ENCODE measurements around the gene RAD51. TPM values are rescaled to one million over a fixed set of nuclear protein-coding genes. Genes with fewer than 3 reads are reported as not detected.

RAD51 gene
- total RNA-seq, 4 donors from 2014 or later: 0.64 to 2.2 (median 1.1) TPM

DNA sequence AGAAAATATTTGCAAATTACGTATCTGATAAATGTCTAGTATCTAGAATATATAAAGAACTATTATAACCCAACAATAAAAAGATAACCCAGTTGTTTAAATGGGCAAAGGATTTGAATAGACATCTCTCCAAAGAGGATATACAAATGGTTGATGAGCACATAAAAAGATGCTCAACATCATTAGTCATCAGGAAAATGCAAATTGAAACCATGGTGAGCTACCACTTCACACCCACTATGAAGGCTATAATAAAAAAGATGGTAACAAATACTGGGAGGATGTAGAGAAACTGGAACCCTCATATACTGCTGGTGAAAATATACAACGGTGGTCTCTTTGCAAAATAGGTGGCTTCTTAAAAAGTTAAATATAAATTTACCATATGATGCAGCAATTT is 28.0 kb downstream of the RAD51 start:
- Histone ChIP-seq H3K4me3 (no peak overlapping the region), H3K4me1 (no peaks in the 10 kb centered on the region), H3K36me3 (no peaks in the 10 kb centered on the region), H3K27ac (no peak overlapping the region), H3K27me3 (no peaks in the 10 kb centered on the region), H3K9me3 (no peaks in the 10 kb centered on the region)
- WGBS: 92% methylated on average over 2 of the region's 2 CpGs
- TF ChIP-seq EP300 (IDR thresholded peaks at IDR 0.05): no peak
- TF ChIP-seq POLR2AphosphoS5 (IDR thresholded peaks at IDR 0.05): no peak
- TF ChIP-seq, protein P1, sequence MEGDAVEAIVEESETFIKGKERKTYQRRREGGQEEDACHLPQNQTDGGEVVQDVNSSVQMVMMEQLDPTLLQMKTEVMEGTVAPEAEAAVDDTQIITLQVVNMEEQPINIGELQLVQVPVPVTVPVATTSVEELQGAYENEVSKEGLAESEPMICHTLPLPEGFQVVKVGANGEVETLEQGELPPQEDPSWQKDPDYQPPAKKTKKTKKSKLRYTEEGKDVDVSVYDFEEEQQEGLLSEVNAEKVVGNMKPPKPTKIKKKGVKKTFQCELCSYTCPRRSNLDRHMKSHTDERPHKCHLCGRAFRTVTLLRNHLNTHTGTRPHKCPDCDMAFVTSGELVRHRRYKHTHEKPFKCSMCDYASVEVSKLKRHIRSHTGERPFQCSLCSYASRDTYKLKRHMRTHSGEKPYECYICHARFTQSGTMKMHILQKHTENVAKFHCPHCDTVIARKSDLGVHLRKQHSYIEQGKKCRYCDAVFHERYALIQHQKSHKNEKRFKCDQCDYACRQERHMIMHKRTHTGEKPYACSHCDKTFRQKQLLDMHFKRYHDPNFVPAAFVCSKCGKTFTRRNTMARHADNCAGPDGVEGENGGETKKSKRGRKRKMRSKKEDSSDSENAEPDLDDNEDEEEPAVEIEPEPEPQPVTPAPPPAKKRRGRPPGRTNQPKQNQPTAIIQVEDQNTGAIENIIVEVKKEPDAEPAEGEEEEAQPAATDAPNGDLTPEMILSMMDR (IDR thresholded peaks at IDR 0.05): no peak
- no peak for TF ChIP-seq POLR2A (IDR thresholded peaks at IDR 0.05)
- no peak for DNase-seq (ENCODE audit: low spot score in 2 of 2)

DNA sequence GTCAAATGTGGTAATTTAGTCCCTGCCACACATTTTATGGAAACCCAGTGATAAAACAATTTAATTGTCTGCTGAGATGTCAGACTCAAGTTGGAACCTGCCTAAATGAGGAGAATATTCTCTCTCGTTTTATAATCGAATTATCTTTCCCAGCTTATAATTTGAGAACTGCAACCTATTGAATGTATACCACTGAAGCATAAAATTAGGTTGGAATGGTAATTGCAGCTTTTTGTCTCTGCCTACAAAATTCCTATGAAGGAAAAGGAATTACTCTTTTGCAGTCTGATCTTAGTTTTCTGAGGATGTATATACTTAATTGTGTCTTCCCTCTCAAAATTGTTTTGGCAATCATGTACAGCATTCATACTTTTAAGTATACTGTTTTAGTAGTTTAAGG is 28.9 kb downstream of the RAD51 start:
- Histone ChIP-seq H3K9me3 (no peaks in the 10 kb centered on the region), H3K36me3 (no peaks in the 10 kb centered on the region), H3K27me3 (no peaks in the 10 kb centered on the region), H3K4me3 (no peak overlapping the region), H3K27ac (no peak overlapping the region), H3K4me1 (no peaks in the 10 kb centered on the region)
- TF ChIP-seq POLR2AphosphoS5 (IDR thresholded peaks at IDR 0.05) (no peak), EP300 (IDR thresholded peaks at IDR 0.05) (no peak), POLR2A (IDR thresholded peaks at IDR 0.05) (no peak)
- TF ChIP-seq, protein P1 (IDR thresholded peaks at IDR 0.05): no peak
- no peak for DNase-seq (ENCODE audit: low spot score in 2 of 2)
- 56% methylated on average over 2 of the region's 2 CpGs for WGBS

DNA sequence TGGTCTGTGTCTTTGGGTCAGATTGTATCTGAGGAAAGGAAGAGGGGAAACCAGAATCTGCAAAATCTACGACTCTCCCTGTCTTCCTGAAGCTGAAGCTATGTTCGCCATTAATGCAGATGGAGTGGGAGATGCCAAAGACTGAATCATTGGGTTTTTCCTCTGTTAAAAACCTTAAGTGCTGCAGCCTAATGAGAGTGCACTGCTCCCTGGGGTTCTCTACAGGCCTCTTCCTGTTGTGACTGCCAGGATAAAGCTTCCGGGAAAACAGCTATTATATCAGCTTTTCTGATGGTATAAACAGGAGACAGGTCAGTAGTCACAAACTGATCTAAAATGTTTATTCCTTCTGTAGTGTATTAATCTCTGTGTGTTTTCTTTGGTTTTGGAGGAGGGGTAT is 36.1 kb downstream of the RAD51 start:
- no peak overlapping the region for H3K27ac ChIP-seq
- H3K9me3 ChIP-seq: no peaks in the 10 kb centered on the region
- H3K27me3 ChIP-seq: no peaks in the 10 kb centered on the region
- WGBS: 82% methylated on average over 3 of the region's 3 CpGs
- TF ChIP-seq EP300 (IDR thresholded peaks at IDR 0.05) (no peak), POLR2AphosphoS5 (IDR thresholded peaks at IDR 0.05) (no peak), POLR2A (IDR thresholded peaks at IDR 0.05) (no peak)
- TF ChIP-seq, protein P1 (IDR thresholded peaks at IDR 0.05): no peak
- no peak for DNase-seq (ENCODE audit: low spot score in 2 of 2)
- peaks cover 47% of the 10 kb centered on the region for H3K36me3 ChIP-seq
- H3K4me1 ChIP-seq: no peaks in the 10 kb centered on the region
- no peak overlapping the region for H3K4me3 ChIP-seq

DNA sequence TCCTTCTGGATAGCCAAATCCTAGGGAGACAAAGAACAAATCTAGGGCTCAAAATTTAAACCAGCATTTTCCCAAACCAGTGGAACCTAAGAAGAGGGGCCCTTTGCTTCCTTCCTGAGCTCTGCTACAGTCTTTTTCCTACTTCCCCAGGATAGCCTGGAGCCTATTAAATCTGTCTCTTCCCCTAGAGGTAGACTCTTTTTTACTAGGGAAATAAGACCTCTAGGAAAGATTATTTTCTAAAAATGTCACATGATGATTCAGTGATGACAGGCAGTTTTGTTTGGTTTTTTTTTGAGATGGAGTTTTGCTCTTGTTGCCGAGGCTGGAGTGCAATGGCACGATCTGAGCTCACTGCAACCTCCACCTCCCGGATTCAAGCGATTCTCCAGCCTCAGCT is 41.6 kb downstream of the RAD51 start:
- 91% methylated on average over 4 of the region's 4 CpGs for WGBS

DNA sequence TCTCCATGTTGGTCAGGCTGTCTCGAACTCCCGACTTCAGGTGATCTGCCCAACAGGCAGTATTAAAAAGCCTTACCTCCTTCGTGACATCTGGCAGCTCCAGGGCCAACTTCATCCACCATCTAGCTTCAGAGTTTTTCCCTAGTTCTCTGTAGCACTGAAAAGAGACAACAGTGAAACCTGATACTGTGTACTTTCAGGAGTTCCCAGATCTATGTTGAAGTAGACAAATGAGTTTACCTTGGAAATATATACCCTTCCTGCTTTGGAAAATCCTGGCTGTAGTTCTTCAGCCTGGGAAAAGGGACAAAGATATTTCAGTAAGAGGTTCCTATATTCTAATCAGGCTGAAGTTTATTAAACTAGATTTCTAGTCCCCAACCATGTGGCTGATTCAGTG is 42.1 kb downstream of the RAD51 start:
- Histone ChIP-seq H3K36me3 (peaks cover 96% of the 10 kb centered on the region), H3K27me3 (no peaks in the 10 kb centered on the region), H3K27ac (no peak overlapping the region), H3K9me3 (no peaks in the 10 kb centered on the region), H3K4me3 (no peak overlapping the region), H3K4me1 (no peaks in the 10 kb centered on the region)
- no peak for TF ChIP-seq POLR2AphosphoS5 (IDR thresholded peaks at IDR 0.05)
- TF ChIP-seq POLR2A (IDR thresholded peaks at IDR 0.05): no peak
- no peak for TF ChIP-seq EP300 (IDR thresholded peaks at IDR 0.05)
- TF ChIP-seq, protein P1 (IDR thresholded peaks at IDR 0.05): no peak
- no peak for DNase-seq (ENCODE audit: low spot score in 2 of 2)
- WGBS: 96% methylated on average over 3 of the region's 3 CpGs

More for the DNA sequence above, 41.6 kb downstream of the RAD51 start:
- no peak for DNase-seq (ENCODE audit: low spot score in 2 of 2)
- Histone ChIP-seq H3K4me3 (no peak overlapping the region), H3K36me3 (peaks cover 91% of the 10 kb centered on the region), H3K4me1 (no peaks in the 10 kb centered on the region), H3K27me3 (no peaks in the 10 kb centered on the region), H3K27ac (no peak overlapping the region), H3K9me3 (no peaks in the 10 kb centered on the region)
- no peak for TF ChIP-seq POLR2A (IDR thresholded peaks at IDR 0.05)
- TF ChIP-seq EP300 (IDR thresholded peaks at IDR 0.05): no peak
- TF ChIP-seq POLR2AphosphoS5 (IDR thresholded peaks at IDR 0.05): no peak
- TF ChIP-seq, protein P1 (IDR thresholded peaks at IDR 0.05): no peak
